GM18511 (cell line): ENCODE results near the gene FAM193A.
"Not testable (repeated sequence)": the region's sequence is repeated elsewhere in the genome, so short reads cannot be mapped to it uniquely, and the experiment has no call there.

Experiments
- ATAC-seq: cut with Tn5 transposase; IDR thresholded peaks from one replicate; pipeline ENCODE4 v1.9.1; 2021; ENCODE audit warnings: mild to moderate bottlenecking, moderate library complexity; ENCODE audit not compliant: unreplicated experiment

The FAM193A gene

GRCh38 chr4:2606960-2607506 is 70.6 kb downstream of the FAM193A start:
- no peak for ATAC-seq

- no peak for ATAC-seq
These were observed 71.4 kb downstream of the FAM193A start for GRCh38 chr4:2607822-2608221.

- ATAC-seq, result no peak
These were observed 71.8 kb downstream of the FAM193A start for GRCh38 chr4:2608291-2608690.

GRCh38 chr4:2615821-2616220 is 79.4 kb downstream of the FAM193A start:
- ATAC-seq, result no peak

GRCh38 chr4:2617955-2618354 is 81.5 kb downstream of the FAM193A start:
- ATAC-seq, result no peak

- ATAC-seq, result not testable (repeated sequence)
These were observed 82.3 kb downstream of the FAM193A start for GRCh38 chr4:2618729-2619128.

GRCh38 chr4:2619459-2619858 is 83.0 kb downstream of the FAM193A start:
- ATAC-seq, result no peak

- no peak for ATAC-seq
These were observed 85.0 kb downstream of the FAM193A start for GRCh38 chr4:2621419-2621818.

GRCh38 chr4:2623442-2623841 is 87.0 kb downstream of the FAM193A start:
- no peak for ATAC-seq

- no peak for ATAC-seq
These were observed 88.5 kb downstream of the FAM193A start for GRCh38 chr4:2624782-2625530.

GRCh38 chr4:2626231-2626630 is 89.8 kb downstream of the FAM193A start:
- no peak for ATAC-seq

GRCh38 chr4:2630556-2631273 is 94.3 kb downstream of the FAM193A start:
- ATAC-seq, result no peak

- ATAC-seq, result no peak
These were observed 97.6 kb downstream of the FAM193A start for GRCh38 chr4:2634014-2634413.

- ATAC-seq, result no peak
These were observed 99.9 kb downstream of the FAM193A start for GRCh38 chr4:2636331-2636730.

GRCh38 chr4:2636994-2637393 is 100.5 kb downstream of the FAM193A start:
- not testable (repeated sequence) for ATAC-seq

GRCh38 chr4:2637956-2638552 is 101.6 kb downstream of the FAM193A start:
- ATAC-seq, result no peak

GRCh38 chr4:2638730-2639129 is 102.3 kb downstream of the FAM193A start:
- no peak for ATAC-seq

- no peak for ATAC-seq
These were observed 106.5 kb downstream of the FAM193A start for GRCh38 chr4:2642968-2643367.

- ATAC-seq, result no peak
These were observed 107.1 kb downstream of the FAM193A start for GRCh38 chr4:2643555-2643954.

GRCh38 chr4:2646396-2647149 is 110.1 kb downstream of the FAM193A start:
- ATAC-seq, result no peak
